H54 (cell line): Measurements from ENCODE around the gene ATP10A.

ENCODE experiments used
- DNase-seq: peaks from one replicate; pipeline ENCODE4 v3.0.0; 2011; ENCODE audit warnings: low spot score, mixed read lengths; ENCODE audit not compliant: insufficient read length
- FAIRE-seq: peaks from 3 replicates; lab custom pipeline; 2011; peaks lifted over from hg19 to GRCh38; lab: Jason Lieb, UNC
- POLR2A ChIP-seq: IDR thresholded peaks from 2 replicates; pipeline ENCODE4 v1.6.1; 2011; ENCODE audit warnings: low read depth, mild to moderate bottlenecking, low read length

ATP10A gene

GRCh38 chr15:25719101-25719985, 143.8 kb downstream of the ATP10A start:
- TF ChIP-seq POLR2A: no peak
- FAIRE-seq (no peak), DNase-seq (no peak)

- no peak for DNase-seq
- no peak for TF ChIP-seq POLR2A
- FAIRE-seq: no peak
Observed at GRCh38 chr15:25718597-25718996, 144.5 kb downstream of the ATP10A start.

- TF ChIP-seq POLR2A: no peak
- DNase-seq (no peak), FAIRE-seq (no peak)
Observed at GRCh38 chr15:25718169-25718536, 145.0 kb downstream of the ATP10A start.

GRCh38 chr15:25717457-25718168, 145.5 kb downstream of the ATP10A start:
- TF ChIP-seq POLR2A: no peak
- FAIRE-seq: no peak
- no peak for DNase-seq

GRCh38 chr15:25717127-25717456, 146.0 kb downstream of the ATP10A start:
- TF ChIP-seq POLR2A: no peak
- FAIRE-seq (no peak), DNase-seq (no peak)

- FAIRE-seq: no peak
- TF ChIP-seq POLR2A: no peak
- no peak for DNase-seq
Observed at GRCh38 chr15:25716414-25717126, 146.6 kb downstream of the ATP10A start.

GRCh38 chr15:25715536-25716413, 147.4 kb downstream of the ATP10A start:
- TF ChIP-seq POLR2A: no peak
- no peak for DNase-seq
- no peak for FAIRE-seq

GRCh38 chr15:25714538-25714840, 148.6 kb downstream of the ATP10A start:
- DNase-seq (no peak), FAIRE-seq (no peak)
- TF ChIP-seq POLR2A: no peak

- DNase-seq (no peak), FAIRE-seq (no peak)
Observed at GRCh38 chr15:25713736-25714537, 149.2 kb downstream of the ATP10A start.

GRCh38 chr15:25712961-25713355, 150.2 kb downstream of the ATP10A start:
- FAIRE-seq (no peak), DNase-seq (no peak)
- TF ChIP-seq POLR2A: no peak

More at GRCh38 chr15:25713736-25714537, 149.2 kb downstream of the ATP10A start:
- TF ChIP-seq POLR2A: no peak

- no peak for TF ChIP-seq POLR2A
- DNase-seq: no peak
- no peak for FAIRE-seq
Observed at GRCh38 chr15:25712192-25712960, 150.8 kb downstream of the ATP10A start.

- DNase-seq (no peak), FAIRE-seq (no peak)
- no peak for TF ChIP-seq POLR2A
Observed at GRCh38 chr15:25711691-25712090, 151.4 kb downstream of the ATP10A start.
